Measurements from ENCODE around the gene WDR53.

DNA sequence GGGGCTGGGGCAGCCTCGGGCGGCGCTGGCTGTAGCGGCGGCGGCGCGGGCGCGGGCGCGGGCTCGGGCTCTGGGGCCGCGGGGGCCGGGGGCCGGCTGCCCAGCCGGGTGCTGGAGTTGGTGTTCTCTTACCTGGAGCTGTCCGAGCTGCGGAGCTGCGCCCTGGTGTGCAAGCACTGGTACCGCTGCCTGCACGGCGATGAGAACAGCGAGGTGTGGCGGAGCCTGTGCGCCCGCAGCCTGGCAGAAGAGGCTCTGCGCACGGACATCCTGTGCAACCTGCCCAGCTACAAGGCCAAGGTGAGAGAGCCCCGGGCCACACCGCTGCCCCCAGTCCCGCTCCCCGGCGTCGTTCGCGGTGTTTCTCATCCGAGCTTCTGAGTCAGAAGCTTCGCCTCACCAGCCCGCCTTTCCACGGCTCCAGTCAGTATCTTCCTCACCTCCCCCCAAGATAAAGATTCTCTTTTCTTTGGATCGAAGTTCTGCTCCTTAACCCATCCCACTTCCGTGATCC lies 706 bp upstream of the WDR53 start:
- no peak for TF ChIP-seq SPI1 (IDR thresholded peaks at IDR 0.05; ENCODE audit: borderline replicate concordance, low read depth)
- TF ChIP-seq, protein P1, sequence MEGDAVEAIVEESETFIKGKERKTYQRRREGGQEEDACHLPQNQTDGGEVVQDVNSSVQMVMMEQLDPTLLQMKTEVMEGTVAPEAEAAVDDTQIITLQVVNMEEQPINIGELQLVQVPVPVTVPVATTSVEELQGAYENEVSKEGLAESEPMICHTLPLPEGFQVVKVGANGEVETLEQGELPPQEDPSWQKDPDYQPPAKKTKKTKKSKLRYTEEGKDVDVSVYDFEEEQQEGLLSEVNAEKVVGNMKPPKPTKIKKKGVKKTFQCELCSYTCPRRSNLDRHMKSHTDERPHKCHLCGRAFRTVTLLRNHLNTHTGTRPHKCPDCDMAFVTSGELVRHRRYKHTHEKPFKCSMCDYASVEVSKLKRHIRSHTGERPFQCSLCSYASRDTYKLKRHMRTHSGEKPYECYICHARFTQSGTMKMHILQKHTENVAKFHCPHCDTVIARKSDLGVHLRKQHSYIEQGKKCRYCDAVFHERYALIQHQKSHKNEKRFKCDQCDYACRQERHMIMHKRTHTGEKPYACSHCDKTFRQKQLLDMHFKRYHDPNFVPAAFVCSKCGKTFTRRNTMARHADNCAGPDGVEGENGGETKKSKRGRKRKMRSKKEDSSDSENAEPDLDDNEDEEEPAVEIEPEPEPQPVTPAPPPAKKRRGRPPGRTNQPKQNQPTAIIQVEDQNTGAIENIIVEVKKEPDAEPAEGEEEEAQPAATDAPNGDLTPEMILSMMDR (IDR thresholded peaks at IDR 0.05; ENCODE audit: insufficient read depth, low read length), result no peak
